GM23338 (cell line): ENCODE measurements around the gene ETV6.

Experiments used
- CREB1 ChIP-seq: fragments of 250-450 bp; sonication (Bioruptor Pico); IDR thresholded peaks from 2 replicates; pipeline ENCODE4 v1.5.0; 2020; ENCODE audit warnings: low read depth, mild to moderate bottlenecking, moderate library complexity
- CTCF ChIP-seq, 2 experiments: fragments of 200-600 bp in 1 of 2; sonication (generic) in 1 of 2; conservative IDR thresholded peaks; 2 replicates each; pipeline versions ENCODE4 v1.5.1 to v1.6.1; 2016 to 2017; ENCODE audit warnings: antibody characterized with exemption in 2 of 2, low read depth in 2 of 2, mild to moderate bottlenecking in 2 of 2, moderate library complexity in 1 of 2
- ETS1 ChIP-seq: IDR thresholded peaks from 2 replicates; pipeline ENCODE4 v1.6.1; 2016; ENCODE audit warnings: antibody characterized with exemption
- EZH2 ChIP-seq: fragments of 200-600 bp; sonication (generic); IDR thresholded peaks from one replicate; pipeline ENCODE4 v1.8.0; 2017; ENCODE audit warnings: antibody characterized with exemption, mild to moderate bottlenecking, low read depth; ENCODE audit not compliant: unreplicated experiment
- EZH2phosphoT487 ChIP-seq: fragments of 200-600 bp; sonication (generic); IDR thresholded peaks from one replicate; pipeline ENCODE4 v1.8.1; 2018; ENCODE audit warnings: antibody characterized with exemption; ENCODE audit not compliant: unreplicated experiment
- JUNB ChIP-seq: IDR thresholded peaks from one replicate; pipeline ENCODE4 v1.6.1; 2016; ENCODE audit warnings: antibody characterized with exemption; ENCODE audit not compliant: unreplicated experiment
- POLR2AphosphoS5 ChIP-seq: IDR thresholded peaks from 2 replicates; pipeline ENCODE4 v1.6.1; 2016; ENCODE audit warnings: antibody characterized with exemption, low read depth
- REST ChIP-seq: IDR thresholded peaks from one replicate; pipeline ENCODE4 v1.6.1; 2018; ENCODE audit warnings: antibody characterized with exemption; ENCODE audit not compliant: unreplicated experiment
- ZNF114 ChIP-seq: fragments of 250-450 bp; sonication (Bioruptor Pico); IDR thresholded peaks from 2 replicates; pipeline ENCODE4 v1.5.0; 2020; ENCODE audit warnings: mild to moderate bottlenecking, moderate library complexity
- ZNF331 ChIP-seq: fragments of 250-450 bp; sonication (Bioruptor Pico); IDR thresholded peaks from 2 replicates; pipeline ENCODE4 v1.5.0; 2020; ENCODE audit warnings: low read depth, mild to moderate bottlenecking, moderate library complexity
- ZNF462 ChIP-seq: fragments of 250-450 bp; sonication (Bioruptor Pico); IDR thresholded peaks from 2 replicates; pipeline ENCODE4 v1.5.0; 2020; ENCODE audit warnings: mild to moderate bottlenecking, moderate library complexity

GRCh38 chr12:11774821-11775220, 125.3 kb downstream of the ETV6 start:
- TF ChIP-seq CTCF (conservative IDR thresholded peaks at IDR 0.05; ENCODE audit: low read depth in 2 of 2) = no peak
- no peak for TF ChIP-seq ZNF114
- no peak for TF ChIP-seq EZH2
- TF ChIP-seq CREB1 (CRISPR knock-in tag) = no peak
- TF ChIP-seq POLR2AphosphoS5 = no peak
- TF ChIP-seq ETS1 = no peak
- no peak for TF ChIP-seq ZNF331 (CRISPR knock-in tag)
- no peak for TF ChIP-seq EZH2phosphoT487
- TF ChIP-seq JUNB = no peak
- TF ChIP-seq REST = no peak
- TF ChIP-seq ZNF462 = no peak
